GM12878 (cell line): ENCODE data around the gene HLX. TPM values are rescaled to one million over a fixed set of nuclear protein-coding genes. Genes with fewer than 3 reads are reported as not detected.

Experiments
- ATAC-seq: fragments of 200-7000 bp; cut with Tn5 transposase; 3 replicates; pipeline ENCODE4 v1.9.1; 2020; ENCODE audit warnings: mild to moderate bottlenecking, moderate library complexity
- BruUV-seq: library from RNA; stranded (reverse); fragments of 400-500 nt; replicated peaks from 2 replicates; lab custom pipeline; 2021; lab: Mats Ljungman, UMichigan
- CTCF ChIA-PET: fragments of 300-600 bp; sonication (Branson Sonifier 250); formaldehyde crosslinking; extraction: SDS; loops from one replicate; lab custom pipeline; 2021; ENCODE audit warnings: inconsistent platforms; lab: Yijun Ruan, JAX
- POLR2A ChIA-PET: fragments of 350-600 bp; formaldehyde crosslinking; extraction: SDS; loops from one replicate; lab custom pipeline; 2021; ENCODE audit warnings: inconsistent platforms; lab: Charles Lee
- RAD21 ChIA-PET: fragments of 300-600 bp; sonication (Branson Sonifier 250); formaldehyde crosslinking; loops from one replicate; lab custom pipeline; 2023; ENCODE audit warnings: antibody characterized with exemption; ENCODE audit not compliant: unreplicated experiment; lab: Charles Lee
- SMC1A ChIA-PET: fragments of 300-600 bp; sonication (Branson Sonifier 250); formaldehyde crosslinking; loops from one replicate; lab custom pipeline; 2023; ENCODE audit not compliant: unreplicated experiment, uncharacterized antibody; lab: Charles Lee
- DNase-seq: peaks from one replicate; pipeline ENCODE4 v3.0.0-alpha.2; 2011; ENCODE audit warnings: low read depth, low spot score
- FAIRE-seq: peaks from 3 replicates; lab custom pipeline; 2011; peaks lifted over from hg19 to GRCh38; lab: Jason Lieb, UNC
- H2AFZ ChIP-seq: 2 replicates; pipeline ENCODE4 v1.6.0; 2011; ENCODE audit warnings: low read depth, low read length, control low read depth; ENCODE audit not compliant: control insufficient read depth
- H3K27ac ChIP-seq: 2 replicates; pipeline ENCODE4 v1.5.1; 2011; ENCODE audit warnings: control low read depth; ENCODE audit not compliant: control insufficient read depth, insufficient read depth
- H3K27me3 ChIP-seq, 2 experiments: replicated peaks in 1 of 2; 2 replicates each; pipeline versions ENCODE4 v1.6.0 to v1.6.1; 2011; ENCODE audit warnings: low read length in 1 of 2; ENCODE audit not compliant: control insufficient read depth in 2 of 2, insufficient read depth in 2 of 2
- H3K36me3 ChIP-seq, 2 experiments: 2 replicates each; pipeline ENCODE4 v1.5.1; 2011; ENCODE audit warnings: low read length in 1 of 2; ENCODE audit not compliant: control insufficient read depth in 2 of 2, insufficient read depth in 2 of 2
- H3K4me1 ChIP-seq: 2 replicates; pipeline ENCODE4 v1.6.1; 2011; ENCODE audit warnings: mild to moderate bottlenecking, low read length, moderate library complexity, mixed read lengths; ENCODE audit not compliant: control insufficient read depth, insufficient read depth
- H3K4me2 ChIP-seq: 2 replicates; pipeline ENCODE4 v1.6.0; 2011; ENCODE audit warnings: control low read depth; ENCODE audit not compliant: control insufficient read depth, insufficient read depth
- H3K4me3 ChIP-seq: fragments of 200-600 bp; sonication (generic); 2 replicates; pipeline ENCODE4 v1.5.1; 2016
- H3K79me2 ChIP-seq: 2 replicates; pipeline ENCODE4 v1.6.0; 2011; ENCODE audit warnings: low read length; ENCODE audit not compliant: control insufficient read depth, insufficient read depth
- H3K9ac ChIP-seq: 2 replicates; pipeline ENCODE4 v1.8.0; 2011; ENCODE audit warnings: low read length, control low read depth, mixed read lengths; ENCODE audit not compliant: control insufficient read depth, insufficient read depth
- H3K9me3 ChIP-seq: replicated peaks from 3 replicates; pipeline ENCODE4 v1.5.1; 2011; ENCODE audit warnings: mild to moderate bottlenecking, low read length; ENCODE audit not compliant: control insufficient read depth, insufficient read depth
- H4K20me1 ChIP-seq: 2 replicates; pipeline ENCODE4 v1.6.0; 2011; ENCODE audit not compliant: control insufficient read depth, insufficient read depth
- BCL11A ChIP-seq: IDR thresholded peaks from 2 replicates; pipeline ENCODE4 v1.6.1; 2011; ENCODE audit warnings: low read depth, low read length
- FOXM1 ChIP-seq: IDR thresholded peaks from 2 replicates; pipeline ENCODE4 v1.6.1; 2012; ENCODE audit warnings: low read depth, mild to moderate bottlenecking, inconsistent platforms, low read length, moderate library complexity
- POLR2A ChIP-seq: IDR thresholded peaks from 2 replicates; pipeline ENCODE4 v1.6.1; 2011; ENCODE audit warnings: low read depth, mild to moderate bottlenecking, low read length
- RB1 ChIP-seq: fragments of 450-650 bp; formaldehyde crosslinking; IDR thresholded peaks from 2 replicates; pipeline ENCODE4 v1.6.1; 2017; ENCODE audit warnings: mild to moderate bottlenecking, borderline replicate concordance
- SMC3 ChIP-seq: IDR thresholded peaks from 2 replicates; pipeline ENCODE4 v1.6.1; 2011; ENCODE audit warnings: low read length, improper control_type of control experiment, borderline replicate concordance
- ZZZ3 ChIP-seq: IDR thresholded peaks from 2 replicates; pipeline ENCODE4 v1.6.1; 2011; ENCODE audit warnings: low read depth; ENCODE audit not compliant: control insufficient read depth, insufficient read length
- WGBS: methylation state at CpG from one replicate; pipeline ENCODE4 v1.1.6; 2016; ENCODE audit warnings: low lambda C conversion rate; ENCODE audit not compliant: insufficient replicate concordance, insufficient coverage; ENCODE audit errors: missing lambda C conversion rate; 5-methylcytosine and 5-hydroxymethylcytosine counted together
- in situ Hi-C: fragments of 300-500 bp; cut with MboI; formaldehyde crosslinking; loops from 9 replicates; pipeline ENCODE4 v1.14.3; 2018; ENCODE audit warnings: mixed read lengths
- intact Hi-C: fragments of 100-400 bp; cut with micrococcal nuclease; formaldehyde crosslinking; loops from one replicate; pipeline ENCODE4 v1.14.2; 2022; ENCODE audit not compliant: unreplicated experiment
- polyA plus RNA-seq, 11 experiments: library from polyadenylated mRNA; depleted of rRNA in 4 of 11; unstranded in 6 of 11; stranded (reverse) in 5 of 11; fragments of >200 nt; fragmentation: Nextera tagmentation in 4 of 11; fragmentation: Illumina TruSeq in 1 of 11; extraction: Ambion mirVana in 4 of 11; extraction: Trizol in 1 of 11; gene quantifications; 1 replicate in 1 of 11; 2 replicates in 10 of 11; pipeline versions ENCODE4 v1.2.1 to v1.2.3, GENCODE V29; 2011 to 2016; ENCODE audit warnings: inconsistent platforms in 2 of 11, missing spikeins in 2 of 11, low read depth in 1 of 11
- total RNA-seq, 4 experiments: library from RNA; depleted of rRNA in 3 of 4; stranded (reverse); fragments of >200 nt in 3 of 4; fragmentation: Illumina TruSeq in 1 of 4; extraction: Trizol in 1 of 4; gene quantifications; 2 replicates each; pipeline versions ENCODE4 v1.2.1 to v1.2.3, GENCODE V29; 2013 to 2021
- TF ChIP-seq, protein P1 (sequence below): fragments of 450-650 bp; IDR thresholded peaks from 2 replicates; pipeline ENCODE4 v1.6.1; 2016; ENCODE audit warnings: mild to moderate bottlenecking, moderate library complexity, borderline replicate concordance

The HLX gene
- total and polyA plus RNA-seq, 10 of the 15 experiments (the other 5 are each of a cell fraction or from before 2014, with no cell fraction given), result 0.11 to 2.3 (median 1.1) TPM

DNA sequence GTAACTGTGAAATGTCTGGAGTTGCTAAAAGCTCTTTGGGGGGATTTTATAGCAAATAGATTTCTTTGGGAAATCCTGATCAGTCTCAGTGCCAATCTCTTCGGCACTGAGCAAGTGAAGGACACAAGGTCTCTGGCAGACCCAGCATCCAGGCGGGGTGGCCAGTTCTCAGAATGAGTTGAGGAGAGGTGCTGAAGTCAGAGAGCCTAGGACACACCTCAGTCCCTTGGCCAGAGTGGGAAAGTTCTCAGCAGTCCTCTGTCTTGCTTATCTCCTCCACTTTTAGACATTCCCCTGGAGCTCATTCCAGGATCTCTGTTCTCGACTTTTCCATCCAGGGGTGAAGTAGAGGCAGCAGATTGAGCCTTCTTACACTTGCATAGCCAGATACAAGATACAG is 6.7 kb downstream of the HLX start:
- H3K9ac ChIP-seq, result no peak overlapping the region
- intact Hi-C loops (no loop called here), in situ Hi-C loops (no loop called here)
- H3K36me3 ChIP-seq, result no peaks in the 10 kb centered on the region
- no peak overlapping the region for H3K4me3 ChIP-seq
- FAIRE-seq (no peak), DNase-seq (no peak), ATAC-seq (no peak)
- ChIA-PET CTCF (interaction anchor here (0.9 to 1.4 kb wide), 2 partner anchors 11 to 317 kb away, joined by 3 to 4 read pairs; no protein-coding TSS in a partner anchor), RAD21 (no interaction called here), SMC1A (no interaction called here), POLR2A (no interaction called here)
- no peaks in the 10 kb centered on the region; the same call in 1 of the 2 replicates for H3K4me1 ChIP-seq
- H4K20me1 ChIP-seq, result no peaks in the 10 kb centered on the region; the same call in 1 of the 2 replicates
- H2AFZ ChIP-seq, result no peak overlapping the region
- no TSS peak for BruUV-seq
- peaks cover 3 to 10% of the 10 kb centered on the region in 2 experiments for H3K27me3 ChIP-seq
- no peaks in the 10 kb centered on the region; the same call in 2 of the 3 replicates for H3K9me3 ChIP-seq
- no peak overlapping the region for H3K27ac ChIP-seq
- no peaks in the 10 kb centered on the region for H3K79me2 ChIP-seq
- no peak overlapping the region for H3K4me2 ChIP-seq
- 31% methylated on average over 3 of the region's 3 CpGs for WGBS
- TF ChIP-seq POLR2A (no peak), SMC3 (no peak), ZZZ3 (no peak), RB1 (no peak), BCL11A (no peak), FOXM1 (no peak)
- TF ChIP-seq, protein P1, sequence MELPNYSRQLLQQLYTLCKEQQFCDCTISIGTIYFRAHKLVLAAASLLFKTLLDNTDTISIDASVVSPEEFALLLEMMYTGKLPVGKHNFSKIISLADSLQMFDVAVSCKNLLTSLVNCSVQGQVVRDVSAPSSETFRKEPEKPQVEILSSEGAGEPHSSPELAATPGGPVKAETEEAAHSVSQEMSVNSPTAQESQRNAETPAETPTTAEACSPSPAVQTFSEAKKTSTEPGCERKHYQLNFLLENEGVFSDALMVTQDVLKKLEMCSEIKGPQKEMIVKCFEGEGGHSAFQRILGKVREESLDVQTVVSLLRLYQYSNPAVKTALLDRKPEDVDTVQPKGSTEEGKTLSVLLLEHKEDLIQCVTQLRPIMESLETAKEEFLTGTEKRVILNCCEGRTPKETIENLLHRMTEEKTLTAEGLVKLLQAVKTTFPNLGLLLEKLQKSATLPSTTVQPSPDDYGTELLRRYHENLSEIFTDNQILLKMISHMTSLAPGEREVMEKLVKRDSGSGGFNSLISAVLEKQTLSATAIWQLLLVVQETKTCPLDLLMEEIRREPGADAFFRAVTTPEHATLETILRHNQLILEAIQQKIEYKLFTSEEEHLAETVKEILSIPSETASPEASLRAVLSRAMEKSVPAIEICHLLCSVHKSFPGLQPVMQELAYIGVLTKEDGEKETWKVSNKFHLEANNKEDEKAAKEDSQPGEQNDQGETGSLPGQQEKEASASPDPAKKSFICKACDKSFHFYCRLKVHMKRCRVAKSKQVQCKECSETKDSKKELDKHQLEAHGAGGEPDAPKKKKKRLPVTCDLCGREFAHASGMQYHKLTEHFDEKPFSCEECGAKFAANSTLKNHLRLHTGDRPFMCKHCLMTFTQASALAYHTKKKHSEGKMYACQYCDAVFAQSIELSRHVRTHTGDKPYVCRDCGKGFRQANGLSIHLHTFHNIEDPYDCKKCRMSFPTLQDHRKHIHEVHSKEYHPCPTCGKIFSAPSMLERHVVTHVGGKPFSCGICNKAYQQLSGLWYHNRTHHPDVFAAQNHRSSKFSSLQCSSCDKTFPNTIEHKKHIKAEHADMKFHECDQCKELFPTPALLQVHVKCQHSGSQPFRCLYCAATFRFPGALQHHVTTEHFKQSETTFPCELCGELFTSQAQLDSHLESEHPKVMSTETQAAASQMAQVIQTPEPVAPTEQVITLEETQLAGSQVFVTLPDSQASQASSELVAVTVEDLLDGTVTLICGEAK, result no peak
